Measurements from ENCODE around the gene DNASE1L3. TPM values are rescaled to one million over a fixed set of nuclear protein-coding genes. Genes with fewer than 3 reads are reported as not detected.
"Not testable (repeated sequence)": the region's sequence is repeated elsewhere in the genome, so short reads cannot be mapped to it uniquely, and the experiment has no call there.

Gene DNASE1L3
- total and polyA plus RNA-seq, 2 donors = 12.9 to 52.0 TPM

- H3K27ac ChIP-seq (ENCODE audit: low read depth in 1 of 2, low read length in 1 of 2) = peak overlapping the region in 1 of 2 donors; percentile 13
- no peak overlapping the region for H3K4me3 ChIP-seq (ENCODE audit: low read length in 2 of 2)
- whole genome bisulfite sequencing = 98% methylated on average over 8 of the region's 8 CpGs
- H3K27me3 ChIP-seq (ENCODE audit: control insufficient read depth in 2 of 2, insufficient read depth in 1 of 2, low read length in 1 of 2) = no peaks in the 10 kb centered on the region
- H3K9me3 ChIP-seq (ENCODE audit: control insufficient read depth in 2 of 2, insufficient read depth in 1 of 2, low read length in 1 of 2) = no peaks in the 10 kb centered on the region
- no peaks in the 10 kb centered on the region for H3K36me3 ChIP-seq (ENCODE audit: control insufficient read depth in 2 of 2, insufficient read depth in 2 of 2, low read length in 1 of 2)
- no peak for DNase-seq (ENCODE audit: low read depth in 6 of 9, low spot score in 9 of 9)
- H3K4me1 ChIP-seq (ENCODE audit: control insufficient read depth in 2 of 2, insufficient read depth in 2 of 2, low read length in 2 of 2) = no peaks in the 10 kb centered on the region
Observed at GRCh38 chr3:58250093-58250707, 39.4 kb upstream of the DNASE1L3 start.

GRCh38 chr3:58249358-58250092 is 38.8 kb upstream of the DNASE1L3 start:
- no peak for DNase-seq (ENCODE audit: low read depth in 6 of 9, low spot score in 9 of 9)
- Histone ChIP-seq H3K36me3 (ENCODE audit: control insufficient read depth in 2 of 2, insufficient read depth in 2 of 2, low read length in 1 of 2) (no peaks in the 10 kb centered on the region), H3K4me3 (ENCODE audit: low read length in 2 of 2) (no peak overlapping the region), H3K9me3 (ENCODE audit: control insufficient read depth in 2 of 2, insufficient read depth in 1 of 2, low read length in 1 of 2) (no peaks in the 10 kb centered on the region), H3K27ac (ENCODE audit: low read depth in 1 of 2, low read length in 1 of 2) (no peak overlapping the region), H3K4me1 (ENCODE audit: control insufficient read depth in 2 of 2, insufficient read depth in 2 of 2, low read length in 2 of 2) (no peaks in the 10 kb centered on the region), H3K27me3 (ENCODE audit: control insufficient read depth in 2 of 2, insufficient read depth in 1 of 2, low read length in 1 of 2) (no peaks in the 10 kb centered on the region)
- 91% methylated on average over 7 of the region's 7 CpGs for WGBS

- no peaks in the 10 kb centered on the region for H3K36me3 ChIP-seq (ENCODE audit: control insufficient read depth in 2 of 2, insufficient read depth in 2 of 2, low read length in 1 of 2)
- H3K4me3 ChIP-seq (ENCODE audit: low read length in 2 of 2) = no peak overlapping the region
- H3K27me3 ChIP-seq (ENCODE audit: control insufficient read depth in 2 of 2, insufficient read depth in 1 of 2, low read length in 1 of 2) = no peaks in the 10 kb centered on the region
- no peaks in the 10 kb centered on the region for H3K4me1 ChIP-seq (ENCODE audit: control insufficient read depth in 2 of 2, insufficient read depth in 2 of 2, low read length in 2 of 2)
- no peaks in the 10 kb centered on the region for H3K9me3 ChIP-seq (ENCODE audit: control insufficient read depth in 2 of 2, insufficient read depth in 1 of 2, low read length in 1 of 2)
- DNase-seq (ENCODE audit: low read depth in 6 of 9, low spot score in 9 of 9) = no peak
- WGBS = 92% methylated on average over 8 of the region's 8 CpGs
- H3K27ac ChIP-seq (ENCODE audit: low read depth in 1 of 2, low read length in 1 of 2) = no peak overlapping the region
Observed at GRCh38 chr3:58246148-58247047, 35.6 kb upstream of the DNASE1L3 start.

- no peaks in the 10 kb centered on the region for H3K36me3 ChIP-seq (ENCODE audit: control insufficient read depth in 2 of 2, insufficient read depth in 2 of 2, low read length in 1 of 2)
- 99% methylated on average over 6 of the region's 6 CpGs for WGBS
- H3K4me1 ChIP-seq (ENCODE audit: control insufficient read depth in 2 of 2, insufficient read depth in 2 of 2, low read length in 2 of 2) = no peaks in the 10 kb centered on the region
- H3K27me3 ChIP-seq (ENCODE audit: control insufficient read depth in 2 of 2, insufficient read depth in 1 of 2, low read length in 1 of 2) = no peaks in the 10 kb centered on the region
- no peak overlapping the region for H3K27ac ChIP-seq (ENCODE audit: low read depth in 1 of 2, low read length in 1 of 2)
- H3K9me3 ChIP-seq (ENCODE audit: control insufficient read depth in 2 of 2, insufficient read depth in 1 of 2, low read length in 1 of 2) = no peaks in the 10 kb centered on the region
- no peak overlapping the region for H3K4me3 ChIP-seq (ENCODE audit: low read length in 2 of 2)
- no peak for DNase-seq (ENCODE audit: low read depth in 6 of 9, low spot score in 9 of 9)
Observed at GRCh38 chr3:58243976-58244585, 33.3 kb upstream of the DNASE1L3 start.

GRCh38 chr3:58242860-58243259 is 32.1 kb upstream of the DNASE1L3 start:
- H3K9me3 ChIP-seq (ENCODE audit: control insufficient read depth in 2 of 2, insufficient read depth in 1 of 2, low read length in 1 of 2); DNase-seq (ENCODE audit: low read depth in 6 of 9, low spot score in 9 of 9); H3K36me3 ChIP-seq (ENCODE audit: control insufficient read depth in 2 of 2, insufficient read depth in 2 of 2, low read length in 1 of 2); H3K4me3 ChIP-seq (ENCODE audit: low read length in 2 of 2); H3K27me3 ChIP-seq (ENCODE audit: control insufficient read depth in 2 of 2, insufficient read depth in 1 of 2, low read length in 1 of 2); H3K27ac ChIP-seq (ENCODE audit: low read depth in 1 of 2, low read length in 1 of 2); H3K4me1 ChIP-seq (ENCODE audit: control insufficient read depth in 2 of 2, insufficient read depth in 2 of 2, low read length in 2 of 2): not testable (repeated sequence)
- WGBS = 75% methylated on average over 4 of the region's 4 CpGs

- H3K27me3 ChIP-seq (ENCODE audit: control insufficient read depth in 2 of 2, insufficient read depth in 1 of 2, low read length in 1 of 2) = peaks cover 0 to 8% of the 10 kb centered on the region in 2 donors
- WGBS = 96% methylated on average over 1 of the region's 1 CpG
- no peak overlapping the region for H3K4me3 ChIP-seq (ENCODE audit: low read length in 2 of 2)
- H3K9me3 ChIP-seq (ENCODE audit: control insufficient read depth in 2 of 2, insufficient read depth in 1 of 2, low read length in 1 of 2) = no peaks in the 10 kb centered on the region
- no peak overlapping the region for H3K27ac ChIP-seq (ENCODE audit: low read depth in 1 of 2, low read length in 1 of 2)
- H3K36me3 ChIP-seq (ENCODE audit: control insufficient read depth in 2 of 2, insufficient read depth in 2 of 2, low read length in 1 of 2) = no peaks in the 10 kb centered on the region
- no peak for DNase-seq (ENCODE audit: low read depth in 6 of 9, low spot score in 9 of 9)
- H3K4me1 ChIP-seq (ENCODE audit: control insufficient read depth in 2 of 2, insufficient read depth in 2 of 2, low read length in 2 of 2) = peaks cover 2 to 10% of the 10 kb centered on the region in 2 donors
Observed at GRCh38 chr3:58242340-58242739, 31.6 kb upstream of the DNASE1L3 start.

GRCh38 chr3:58241306-58242044 is 30.7 kb upstream of the DNASE1L3 start:
- no peaks in the 10 kb centered on the region for H3K9me3 ChIP-seq (ENCODE audit: control insufficient read depth in 2 of 2, insufficient read depth in 1 of 2, low read length in 1 of 2)
- no peaks in the 10 kb centered on the region for H3K36me3 ChIP-seq (ENCODE audit: control insufficient read depth in 2 of 2, insufficient read depth in 2 of 2, low read length in 1 of 2)
- WGBS = 97% methylated on average over 4 of the region's 4 CpGs
- H3K27me3 ChIP-seq (ENCODE audit: control insufficient read depth in 2 of 2, insufficient read depth in 1 of 2, low read length in 1 of 2) = peaks cover 0 to 13% of the 10 kb centered on the region in 2 donors
- H3K4me3 ChIP-seq (ENCODE audit: low read length in 2 of 2) = no peak overlapping the region
- no peak for DNase-seq (ENCODE audit: low read depth in 6 of 9, low spot score in 9 of 9)
- H3K27ac ChIP-seq (ENCODE audit: low read depth in 1 of 2, low read length in 1 of 2) = no peak overlapping the region
- H3K4me1 ChIP-seq (ENCODE audit: control insufficient read depth in 2 of 2, insufficient read depth in 2 of 2, low read length in 2 of 2) = peaks cover 7 to 17% of the 10 kb centered on the region in 2 donors

- WGBS = 92% methylated on average over 7 of the region's 7 CpGs
- Histone ChIP-seq H3K27ac (ENCODE audit: low read depth in 1 of 2, low read length in 1 of 2) (peak overlapping the region in 1 of 2 donors; percentile 8), H3K4me1 (ENCODE audit: control insufficient read depth in 2 of 2, insufficient read depth in 2 of 2, low read length in 2 of 2) (peaks cover 7 to 19% of the 10 kb centered on the region in 2 donors), H3K4me3 (ENCODE audit: low read length in 2 of 2) (peak overlapping the region in 1 of 2 donors; percentile 86), H3K36me3 (ENCODE audit: control insufficient read depth in 2 of 2, insufficient read depth in 2 of 2, low read length in 1 of 2) (no peaks in the 10 kb centered on the region), H3K9me3 (ENCODE audit: control insufficient read depth in 2 of 2, insufficient read depth in 1 of 2, low read length in 1 of 2) (no peaks in the 10 kb centered on the region), H3K27me3 (ENCODE audit: control insufficient read depth in 2 of 2, insufficient read depth in 1 of 2, low read length in 1 of 2) (peaks cover 3 to 21% of the 10 kb centered on the region in 2 donors)
- no peak for DNase-seq (ENCODE audit: low read depth in 6 of 9, low spot score in 9 of 9)
Observed at GRCh38 chr3:58238830-58239229, 28.1 kb upstream of the DNASE1L3 start.

Measured in thymus (tissue), 11 donors.